NB4 (cell line): Measurements from ENCODE around the gene MARK3.

Experiments used
- POLR2A ChIP-seq: IDR thresholded peaks from 2 replicates; pipeline ENCODE4 v1.6.1; 2011; ENCODE audit warnings: mild to moderate bottlenecking; ENCODE audit not compliant: insufficient read length; ENCODE audit errors: extremely low read depth
- TF ChIP-seq, protein P1 (sequence below): IDR thresholded peaks from one replicate; pipeline ENCODE4 v1.5.1; 2012; ENCODE audit warnings: low read depth, low read length
- TF ChIP-seq, protein P2 (sequence below): IDR thresholded peaks from 2 replicates; pipeline ENCODE4 v1.6.1; 2011; ENCODE audit warnings: low read depth, low read length

DNA sequence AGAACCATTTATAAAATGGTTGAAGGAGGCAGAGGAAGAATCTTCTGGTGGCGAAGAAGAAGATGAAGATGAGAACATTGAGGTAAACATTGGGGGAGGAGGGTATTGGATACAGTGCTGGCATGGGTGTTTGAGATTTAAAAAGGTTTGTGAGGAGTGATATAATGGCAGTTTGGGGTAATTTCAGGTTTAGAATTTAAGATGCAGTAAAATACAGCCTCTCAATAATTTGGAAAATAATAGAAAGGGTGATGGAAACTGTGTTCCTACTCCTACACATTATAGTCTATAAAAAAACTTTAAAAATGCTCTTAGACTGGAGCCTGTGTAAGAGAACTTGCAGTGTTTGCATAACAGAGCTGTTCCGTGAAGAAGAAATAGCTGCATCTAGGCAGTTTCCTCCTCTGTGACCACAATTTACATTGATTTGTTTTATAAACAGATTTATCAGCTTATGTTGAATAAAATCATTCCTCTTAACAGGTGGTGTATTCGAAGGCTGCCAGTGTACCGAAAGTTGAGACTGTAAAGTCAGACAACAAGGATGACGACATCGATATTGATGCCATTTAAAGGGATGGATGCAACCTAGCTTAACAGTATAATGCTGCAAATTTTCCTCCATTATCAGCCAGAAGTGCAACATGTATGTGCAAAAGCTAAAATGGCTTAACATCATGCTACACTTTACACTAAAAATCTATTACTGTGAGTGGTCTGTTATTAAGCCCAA is 44.6 kb upstream of the MARK3 start:
- TF ChIP-seq POLR2A: no peak
- TF ChIP-seq, protein P1, sequence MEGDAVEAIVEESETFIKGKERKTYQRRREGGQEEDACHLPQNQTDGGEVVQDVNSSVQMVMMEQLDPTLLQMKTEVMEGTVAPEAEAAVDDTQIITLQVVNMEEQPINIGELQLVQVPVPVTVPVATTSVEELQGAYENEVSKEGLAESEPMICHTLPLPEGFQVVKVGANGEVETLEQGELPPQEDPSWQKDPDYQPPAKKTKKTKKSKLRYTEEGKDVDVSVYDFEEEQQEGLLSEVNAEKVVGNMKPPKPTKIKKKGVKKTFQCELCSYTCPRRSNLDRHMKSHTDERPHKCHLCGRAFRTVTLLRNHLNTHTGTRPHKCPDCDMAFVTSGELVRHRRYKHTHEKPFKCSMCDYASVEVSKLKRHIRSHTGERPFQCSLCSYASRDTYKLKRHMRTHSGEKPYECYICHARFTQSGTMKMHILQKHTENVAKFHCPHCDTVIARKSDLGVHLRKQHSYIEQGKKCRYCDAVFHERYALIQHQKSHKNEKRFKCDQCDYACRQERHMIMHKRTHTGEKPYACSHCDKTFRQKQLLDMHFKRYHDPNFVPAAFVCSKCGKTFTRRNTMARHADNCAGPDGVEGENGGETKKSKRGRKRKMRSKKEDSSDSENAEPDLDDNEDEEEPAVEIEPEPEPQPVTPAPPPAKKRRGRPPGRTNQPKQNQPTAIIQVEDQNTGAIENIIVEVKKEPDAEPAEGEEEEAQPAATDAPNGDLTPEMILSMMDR: no peak
- TF ChIP-seq, protein P2, sequence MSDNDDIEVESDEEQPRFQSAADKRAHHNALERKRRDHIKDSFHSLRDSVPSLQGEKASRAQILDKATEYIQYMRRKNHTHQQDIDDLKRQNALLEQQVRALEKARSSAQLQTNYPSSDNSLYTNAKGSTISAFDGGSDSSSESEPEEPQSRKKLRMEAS: no peak
